HepG2 (cell line): Measurements from ENCODE around the gene MUC6. TPM values are rescaled to one million over a fixed set of nuclear protein-coding genes. Genes with fewer than 3 reads are reported as not detected.

Experiments
- ATAC-seq: fragments of 200-7000 bp; cut with Tn5 transposase; 3 replicates; pipeline ENCODE4 v1.9.1; 2020; ENCODE audit warnings: mild to moderate bottlenecking, moderate library complexity
- BruUV-seq: library from RNA; stranded (reverse); fragments of 400-500 nt; replicated peaks from 2 replicates; lab custom pipeline; 2021; lab: Mats Ljungman, UMichigan
- CTCF ChIA-PET: fragments of 300-600 bp; formaldehyde crosslinking; extraction: SDS; loops from one replicate; lab custom pipeline; 2021; ENCODE audit warnings: low total read pairs, inconsistent platforms, low intra/inter-chr PET ratio; lab: Yijun Ruan, JAX
- POLR2A ChIA-PET: fragments of 350-600 bp; sonication (Branson Sonifier 250); formaldehyde crosslinking; loops from one replicate; lab custom pipeline; 2020; ENCODE audit warnings: antibody characterized with exemption, inconsistent platforms; lab: Yijun Ruan, JAX
- DNase-seq: peaks from one replicate; pipeline ENCODE4 v3.0.0-alpha.2; 2015; ENCODE audit warnings: low spot score
- FAIRE-seq: peaks from 3 replicates; lab custom pipeline; 2011; peaks lifted over from hg19 to GRCh38; lab: Jason Lieb, UNC
- H2AFZ ChIP-seq: one replicate; pipeline ENCODE4 v1.6.1; 2011; ENCODE audit warnings: low read length, inconsistent platforms
- H3K27ac ChIP-seq: fragments of 300-600 bp; 3 replicates; pipeline ENCODE4 v1.8.0; 2011; ENCODE audit warnings: mixed run types, mild to moderate bottlenecking, mixed read lengths, low read length, inconsistent platforms; ENCODE audit not compliant: insufficient read depth; ENCODE audit errors: extremely low read length
- H3K27me3 ChIP-seq, 2 experiments: fragments of 200-600 bp in 1 of 2; 2 replicates in 1 of 2; 3 replicates in 1 of 2; pipeline versions ENCODE4 v1.6.0 to v1.8.0; 2011; ENCODE audit warnings: low read length in 2 of 2, mild to moderate bottlenecking in 2 of 2, moderate library complexity in 2 of 2, inconsistent platforms in 1 of 2; ENCODE audit not compliant: insufficient read depth in 2 of 2, control insufficient read depth in 1 of 2
- H3K36me3 ChIP-seq, 2 experiments: fragments of 200-600 bp in 1 of 2; replicated peaks in 1 of 2; 2 replicates in 1 of 2; 3 replicates in 1 of 2; pipeline versions ENCODE4 v1.5.1 to v1.8.0; 2011; ENCODE audit warnings: low read length in 2 of 2, inconsistent platforms in 1 of 2; ENCODE audit not compliant: insufficient read depth in 2 of 2, control insufficient read depth in 1 of 2
- H3K4me1 ChIP-seq: 2 replicates; pipeline ENCODE4 v1.5.1; 2012; ENCODE audit warnings: low read length, inconsistent platforms; ENCODE audit not compliant: insufficient read depth
- H3K4me2 ChIP-seq: 2 replicates; pipeline ENCODE4 v1.6.0; 2011; ENCODE audit warnings: low read depth, low read length, inconsistent platforms
- H3K4me3 ChIP-seq, 3 experiments: fragments of 200-600 bp in 1 of 3; sonication (generic), shearing (Covaris generic) in 1 of 3; replicated peaks in 1 of 3; 2 replicates each; pipeline ENCODE4 v1.5.1; 2011 to 2016; ENCODE audit warnings: low read length in 3 of 3, inconsistent platforms in 2 of 3, low read depth in 2 of 3, mild to moderate bottlenecking in 2 of 3, control low read depth in 1 of 3, mixed read lengths in 1 of 3; ENCODE audit not compliant: insufficient read depth in 1 of 3
- H3K79me2 ChIP-seq: one replicate; pipeline ENCODE4 v1.6.1; 2011; ENCODE audit warnings: low read length, inconsistent platforms; ENCODE audit not compliant: insufficient read depth
- H3K9ac ChIP-seq: 2 replicates; pipeline ENCODE4 v1.6.0; 2011; ENCODE audit warnings: mild to moderate bottlenecking, low read depth, low read length, inconsistent platforms; ENCODE audit not compliant: insufficient read depth
- H3K9me3 ChIP-seq: 2 replicates; pipeline ENCODE4 v1.5.1; 2012; ENCODE audit warnings: mild to moderate bottlenecking, low read length
- H4K20me1 ChIP-seq: 2 replicates; pipeline ENCODE4 v1.6.0; 2011; ENCODE audit warnings: inconsistent platforms, mild to moderate bottlenecking, low read length, moderate library complexity; ENCODE audit not compliant: insufficient read depth
- CEBPB ChIP-seq: IDR thresholded peaks from 2 replicates; pipeline ENCODE4 v1.6.1; 2011; ENCODE audit warnings: low read depth, low read length, improper control_type of control experiment, borderline replicate concordance
- DMAP1 ChIP-seq: IDR thresholded peaks from 2 replicates; pipeline ENCODE4 v1.6.1; 2016
- FOXP1 ChIP-seq, 2 experiments: fragments of 450-650 bp in 1 of 2; IDR thresholded peaks; 2 replicates each; pipeline ENCODE4 v1.6.1; 2017 to 2018; ENCODE audit warnings: antibody characterized with exemption in 1 of 2
- HNRNPLL ChIP-seq: fragments of 200-400 bp; formaldehyde crosslinking; IDR thresholded peaks from 2 replicates; pipeline ENCODE4 v1.6.1; 2017; ENCODE audit warnings: mild to moderate bottlenecking, low read depth, low read length; ENCODE audit not compliant: poor library complexity, severe bottlenecking
- KMT2B ChIP-seq: IDR thresholded peaks from 2 replicates; pipeline ENCODE4 v1.6.1; 2016; ENCODE audit warnings: missing genetic modification reagents, missing compliant biosample characterization
- MTF1 ChIP-seq: sonication (generic); formaldehyde crosslinking; IDR thresholded peaks from 2 replicates; pipeline ENCODE4 v1.5.0; 2020; ENCODE audit warnings: missing genetic modification reagents
- NFYB ChIP-seq: sonication (generic); formaldehyde crosslinking; IDR thresholded peaks from 2 replicates; pipeline ENCODE4 v1.4.0; 2020; ENCODE audit warnings: missing genetic modification reagents
- NFYC ChIP-seq: IDR thresholded peaks from 2 replicates; pipeline ENCODE4 v1.6.1; 2016; ENCODE audit warnings: missing genetic modification reagents, missing compliant biosample characterization
- RAD21 ChIP-seq: fragments of 450-650 bp; formaldehyde crosslinking; IDR thresholded peaks from 2 replicates; pipeline ENCODE4 v1.5.0; 2020; ENCODE audit warnings: mild to moderate bottlenecking
- RXRB ChIP-seq: IDR thresholded peaks from 2 replicates; pipeline ENCODE4 v1.6.1; 2016; ENCODE audit warnings: borderline replicate concordance, missing genetic modification reagents, missing compliant biosample characterization
- SIN3A ChIP-seq: IDR thresholded peaks from 2 replicates; pipeline ENCODE4 v1.6.1; 2011; ENCODE audit warnings: low read depth, mild to moderate bottlenecking, control low read depth, low read length, borderline replicate concordance
- SIN3B ChIP-seq: fragments of 150-350 bp; IDR thresholded peaks from 2 replicates; pipeline ENCODE4 v1.6.1; 2014; ENCODE audit warnings: low read length
- STAG1 ChIP-seq: sonication (generic); formaldehyde crosslinking; IDR thresholded peaks from 2 replicates; pipeline ENCODE4 v1.4.0; 2020; ENCODE audit warnings: missing genetic modification reagents
- STAT6 ChIP-seq: sonication (generic); formaldehyde crosslinking; IDR thresholded peaks from 2 replicates; pipeline ENCODE4 v1.4.0; 2020; ENCODE audit warnings: missing genetic modification reagents, mild to moderate bottlenecking, borderline replicate concordance
- ZBTB38 ChIP-seq: sonication (generic); formaldehyde crosslinking; IDR thresholded peaks from 2 replicates; pipeline ENCODE4 v1.5.1; 2020; ENCODE audit warnings: mild to moderate bottlenecking, missing genetic modification reagents
- ZNF274 ChIP-seq: sonication (generic); formaldehyde crosslinking; IDR thresholded peaks from 2 replicates; pipeline ENCODE4 v1.5.1; 2020; ENCODE audit warnings: mild to moderate bottlenecking, missing genetic modification reagents
- ZNF777 ChIP-seq: sonication (generic); formaldehyde crosslinking; IDR thresholded peaks from 2 replicates; pipeline ENCODE4 v1.4.0; 2020; ENCODE audit warnings: missing genetic modification reagents
- ZNF788 ChIP-seq: sonication (generic); formaldehyde crosslinking; IDR thresholded peaks from 2 replicates; pipeline ENCODE4 v1.5.0; 2020; ENCODE audit warnings: mild to moderate bottlenecking, missing genetic modification reagents, borderline replicate concordance
- WGBS: methylation state at CpG from one replicate; pipeline ENCODE4 v1.1.6; 2017; ENCODE audit warnings: low lambda C conversion rate; 5-methylcytosine and 5-hydroxymethylcytosine counted together
- in situ Hi-C: cut with HindIII; loops from 2 replicates; pipeline ENCODE4 v1.10.0; 2017; ENCODE audit warnings: low pct_unique_long_range_greater_than_20kb; ENCODE audit not compliant: extremely low pct_ligation_motif_present
- intact Hi-C: fragments of 100-400 bp; cut with micrococcal nuclease; formaldehyde crosslinking; loops from one replicate; pipeline ENCODE4 v1.10.0; 2022; ENCODE audit not compliant: unreplicated experiment
- polyA plus RNA-seq, 8 experiments: library from polyadenylated mRNA; depleted of rRNA in 3 of 8; stranded (reverse) in 7 of 8; unstranded in 1 of 8; fragments of >200 nt; fragmentation: Illumina TruSeq in 4 of 8; extraction: Trizol in 4 of 8; gene quantifications; 2 replicates each; pipeline versions ENCODE4 v1.2.1 to v1.2.3, GENCODE V29; 2011 to 2016; ENCODE audit warnings: low read depth in 4 of 8, missing spikeins in 1 of 8, mixed read lengths in 1 of 8; ENCODE audit not compliant: insufficient read depth in 1 of 8
- total RNA-seq, 5 experiments: library from RNA; depleted of rRNA; stranded (reverse); fragments of >200 nt; fragmentation: Illumina TruSeq; extraction: Trizol; gene quantifications; 2 replicates each; pipeline ENCODE4 v1.2.3, GENCODE V29; 2016; ENCODE audit warnings: low read depth in 1 of 5
- TF ChIP-seq, protein P1 (sequence below): sonication (generic); formaldehyde crosslinking; IDR thresholded peaks from 2 replicates; pipeline ENCODE4 v1.5.0; 2020; ENCODE audit warnings: missing genetic modification reagents, mild to moderate bottlenecking, borderline replicate concordance
- TF ChIP-seq, protein P2 (sequence below): sonication (generic); formaldehyde crosslinking; IDR thresholded peaks from 2 replicates; pipeline ENCODE4 v1.4.0; 2020; ENCODE audit warnings: missing genetic modification reagents
- TF ChIP-seq, protein P3 (sequence below): sonication (generic); formaldehyde crosslinking; IDR thresholded peaks from 2 replicates; pipeline ENCODE4 v1.4.0; 2020; ENCODE audit warnings: mild to moderate bottlenecking, missing genetic modification reagents

MUC6 gene
- total and polyA plus RNA-seq, 2 of the 13 experiments (the other 11 are each of a cell fraction or from before 2014, with no cell fraction given): not detected

GRCh38 chr11:975827-976226 lies 60.7 kb downstream of the MUC6 start:
- ChIA-PET CTCF (interaction anchor here (1.2 kb wide), 1 partner anchor 77 kb away, joined by 3 read pairs; no protein-coding TSS in a partner anchor), POLR2A (no interaction called here)
- H3K79me2 ChIP-seq: no peaks in the 10 kb centered on the region
- H3K36me3 ChIP-seq: peaks cover 44 to 75% of the 10 kb centered on the region in 2 experiments
- DNase-seq: peak; percentile 44
- H3K4me2 ChIP-seq: no peak overlapping the region
- no peaks in the 10 kb centered on the region for H3K9me3 ChIP-seq
- H3K9ac ChIP-seq: no peak overlapping the region
- no peak overlapping the region for H3K27ac ChIP-seq
- no peak for FAIRE-seq
- ATAC-seq: peak; percentile 66
- H3K27me3 ChIP-seq: no peaks in the 10 kb centered on the region
- intact Hi-C loops: loop anchor here (2.0 kb wide), 1 partner anchor 65 kb away; the partner anchor contains the start of gene CHID1
- H2AFZ ChIP-seq: no peak overlapping the region
- in situ Hi-C loops: no loop called here
- no peaks in the 10 kb centered on the region for H3K4me1 ChIP-seq
- 94% methylated on average over 11 of the region's 15 CpGs for WGBS
- 0 out of 2 replicates have a peak, but pooled peaks cover 3% of the 10 kb centered on the region for H4K20me1 ChIP-seq
- no TSS peak for BruUV-seq
- H3K4me3 ChIP-seq: no peak overlapping the region
- TF ChIP-seq RAD21 (peak; percentile 82), KMT2B (CRISPR knock-in tag) (no peak), STAT6 (CRISPR knock-in tag) (no peak), RXRB (CRISPR knock-in tag) (no peak), FOXP1 (IDR thresholded peaks at IDR 0.05) (no peak), FOXP1 (CRISPR knock-in tag; IDR thresholded peaks at IDR 0.05) (no peak), ZNF274 (no peak), ZNF777 (no peak), NFYC (CRISPR knock-in tag) (peak; percentile 34; the same call in 1 of the 2 replicates), MTF1 (CRISPR knock-in tag) (no peak), ZBTB38 (peak; percentile 59; the same call in 1 of the 2 replicates), SIN3A (no peak), NFYB (peak; percentile 56; the same call in 1 of the 2 replicates), SIN3B (no peak), HNRNPLL (no peak), CEBPB (no peak), STAG1 (CRISPR knock-in tag) (peak; percentile 58), ZNF788 (no peak), DMAP1 (CRISPR knock-in tag) (no peak)
- TF ChIP-seq, protein P1, sequence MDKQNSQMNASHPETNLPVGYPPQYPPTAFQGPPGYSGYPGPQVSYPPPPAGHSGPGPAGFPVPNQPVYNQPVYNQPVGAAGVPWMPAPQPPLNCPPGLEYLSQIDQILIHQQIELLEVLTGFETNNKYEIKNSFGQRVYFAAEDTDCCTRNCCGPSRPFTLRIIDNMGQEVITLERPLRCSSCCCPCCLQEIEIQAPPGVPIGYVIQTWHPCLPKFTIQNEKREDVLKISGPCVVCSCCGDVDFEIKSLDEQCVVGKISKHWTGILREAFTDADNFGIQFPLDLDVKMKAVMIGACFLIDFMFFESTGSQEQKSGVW (CRISPR knock-in tag): no peak
- TF ChIP-seq, protein P2, sequence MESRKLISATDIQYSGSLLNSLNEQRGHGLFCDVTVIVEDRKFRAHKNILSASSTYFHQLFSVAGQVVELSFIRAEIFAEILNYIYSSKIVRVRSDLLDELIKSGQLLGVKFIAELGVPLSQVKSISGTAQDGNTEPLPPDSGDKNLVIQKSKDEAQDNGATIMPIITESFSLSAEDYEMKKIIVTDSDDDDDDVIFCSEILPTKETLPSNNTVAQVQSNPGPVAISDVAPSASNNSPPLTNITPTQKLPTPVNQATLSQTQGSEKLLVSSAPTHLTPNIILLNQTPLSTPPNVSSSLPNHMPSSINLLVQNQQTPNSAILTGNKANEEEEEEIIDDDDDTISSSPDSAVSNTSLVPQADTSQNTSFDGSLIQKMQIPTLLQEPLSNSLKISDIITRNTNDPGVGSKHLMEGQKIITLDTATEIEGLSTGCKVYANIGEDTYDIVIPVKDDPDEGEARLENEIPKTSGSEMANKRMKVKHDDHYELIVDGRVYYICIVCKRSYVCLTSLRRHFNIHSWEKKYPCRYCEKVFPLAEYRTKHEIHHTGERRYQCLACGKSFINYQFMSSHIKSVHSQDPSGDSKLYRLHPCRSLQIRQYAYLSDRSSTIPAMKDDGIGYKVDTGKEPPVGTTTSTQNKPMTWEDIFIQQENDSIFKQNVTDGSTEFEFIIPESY (CRISPR knock-in tag): peak; percentile 89
- TF ChIP-seq, protein P3, sequence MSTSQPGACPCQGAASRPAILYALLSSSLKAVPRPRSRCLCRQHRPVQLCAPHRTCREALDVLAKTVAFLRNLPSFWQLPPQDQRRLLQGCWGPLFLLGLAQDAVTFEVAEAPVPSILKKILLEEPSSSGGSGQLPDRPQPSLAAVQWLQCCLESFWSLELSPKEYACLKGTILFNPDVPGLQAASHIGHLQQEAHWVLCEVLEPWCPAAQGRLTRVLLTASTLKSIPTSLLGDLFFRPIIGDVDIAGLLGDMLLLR (CRISPR knock-in tag): no peak
